WTC11 (cell line): ENCODE results near the gene RAPGEF5. TPM values are rescaled to one million over a fixed set of nuclear protein-coding genes. Genes with fewer than 3 reads are reported as not detected.

Experiments
- ATAC-seq: fragments of 200-7000 bp; cut with Tn5 transposase; 2 replicates; pipeline ENCODE4 v1.10.0; 2021; ENCODE audit warnings: mild to moderate bottlenecking, moderate library complexity
- CTCF ChIA-PET: fragments of 300-600 bp; sonication (Branson Sonifier 250); formaldehyde crosslinking; loops from one replicate; lab custom pipeline; 2021; ENCODE audit warnings: antibody characterized with exemption; lab: Charles Lee
- POLR2A ChIA-PET: fragments of 350-600 bp; sonication (Branson Sonifier 250); formaldehyde crosslinking; loops from one replicate; lab custom pipeline; 2021; ENCODE audit warnings: antibody characterized with exemption; lab: Charles Lee
- DNase-seq: peaks from one replicate; pipeline ENCODE4 v3.0.0; 2021; ENCODE audit warnings: low spot score
- H3K27ac Mint-ChIP-seq: 2 replicates; pipeline ENCODE4 v1.8.0; 2021; ENCODE audit warnings: mixed read lengths
- H3K27me3 Mint-ChIP-seq: 2 replicates; pipeline ENCODE4 v1.8.0; 2021; ENCODE audit warnings: low read depth, mild to moderate bottlenecking, moderate library complexity, mixed read lengths
- H3K36me3 Mint-ChIP-seq: 2 replicates; pipeline ENCODE4 v1.8.0; 2021; ENCODE audit warnings: mixed read lengths
- H3K4me1 Mint-ChIP-seq: 2 replicates; pipeline ENCODE4 v1.8.0; 2022; ENCODE audit warnings: mixed read lengths
- H3K4me3 Mint-ChIP-seq: 2 replicates; pipeline ENCODE4 v1.8.0; 2021; ENCODE audit warnings: mild to moderate bottlenecking, moderate library complexity, mixed read lengths
- H3K9me3 Mint-ChIP-seq: 2 replicates; pipeline ENCODE4 v1.8.0; 2021; ENCODE audit warnings: mixed read lengths
- ATF1 ChIP-seq: sonication (generic); formaldehyde crosslinking; IDR thresholded peaks from 2 replicates; pipeline ENCODE4 v1.8.1; 2023; ENCODE audit warnings: mild to moderate bottlenecking, moderate library complexity, missing genetic modification reagents
- CREB1 ChIP-seq: sonication (generic); formaldehyde crosslinking; IDR thresholded peaks from 2 replicates; pipeline ENCODE4 v1.8.0; 2023; ENCODE audit warnings: mild to moderate bottlenecking, missing genetic modification reagents
- CREM ChIP-seq: sonication (generic); formaldehyde crosslinking; IDR thresholded peaks from 2 replicates; pipeline ENCODE4 v1.8.1; 2022; ENCODE audit warnings: mild to moderate bottlenecking, missing genetic modification reagents, moderate library complexity
- EMX1 ChIP-seq: fragments of 250-450 bp; sonication (Bioruptor Pico); IDR thresholded peaks from 2 replicates; pipeline ENCODE4 v1.8.0; 2021; ENCODE audit warnings: mild to moderate bottlenecking
- FOXP1 ChIP-seq: sonication (generic); formaldehyde crosslinking; IDR thresholded peaks from 2 replicates; pipeline ENCODE4 v1.8.0; 2022; ENCODE audit warnings: missing genetic modification reagents, mild to moderate bottlenecking, moderate library complexity, borderline replicate concordance
- GABPB1 ChIP-seq: sonication (generic); formaldehyde crosslinking; IDR thresholded peaks from 2 replicates; pipeline ENCODE4 v1.8.1; 2023; ENCODE audit warnings: mild to moderate bottlenecking, missing genetic modification reagents
- KAT7 ChIP-seq: sonication (generic); formaldehyde crosslinking; IDR thresholded peaks from 2 replicates; pipeline ENCODE4 v1.8.1; 2023; ENCODE audit warnings: missing genetic modification reagents, mild to moderate bottlenecking, borderline replicate concordance
- MYBL2 ChIP-seq: sonication (generic); formaldehyde crosslinking; IDR thresholded peaks from 2 replicates; pipeline ENCODE4 v1.8.1; 2023; ENCODE audit warnings: mild to moderate bottlenecking, moderate library complexity, missing genetic modification reagents
- NFATC4 ChIP-seq: fragments of 250-450 bp; sonication (Bioruptor Pico); IDR thresholded peaks from 2 replicates; pipeline ENCODE4 v1.9.0; 2021; ENCODE audit warnings: mild to moderate bottlenecking
- NFE2L1 ChIP-seq: sonication (generic); formaldehyde crosslinking; IDR thresholded peaks from 2 replicates; pipeline ENCODE4 v1.8.1; 2023; ENCODE audit warnings: missing genetic modification reagents
- NR1H2 ChIP-seq: sonication (generic); formaldehyde crosslinking; IDR thresholded peaks from 2 replicates; pipeline ENCODE4 v1.9.0; 2021; ENCODE audit warnings: mild to moderate bottlenecking, moderate library complexity, missing genetic modification reagents
- NR2C2 ChIP-seq: sonication (generic); formaldehyde crosslinking; IDR thresholded peaks from 2 replicates; pipeline ENCODE4 v1.8.0; 2022; ENCODE audit warnings: mild to moderate bottlenecking, missing genetic modification reagents
- OVOL2 ChIP-seq: fragments of 250-450 bp; sonication (Bioruptor Pico); IDR thresholded peaks from 2 replicates; pipeline ENCODE4 v1.9.0; 2021; ENCODE audit warnings: mild to moderate bottlenecking, borderline replicate concordance
- SMAD3 ChIP-seq: sonication (generic); formaldehyde crosslinking; IDR thresholded peaks from 2 replicates; pipeline ENCODE4 v1.8.0; 2022; ENCODE audit warnings: missing genetic modification reagents, mild to moderate bottlenecking, borderline replicate concordance
- SMAD4 ChIP-seq: sonication (generic); formaldehyde crosslinking; IDR thresholded peaks from 2 replicates; pipeline ENCODE4 v1.8.0; 2022; ENCODE audit warnings: mild to moderate bottlenecking, missing genetic modification reagents
- SP1 ChIP-seq: sonication (generic); formaldehyde crosslinking; conservative IDR thresholded peaks from 2 replicates; pipeline ENCODE4 v1.8.1; 2022; ENCODE audit warnings: missing genetic modification reagents
- ZNF219 ChIP-seq: sonication (generic); formaldehyde crosslinking; IDR thresholded peaks from 2 replicates; pipeline ENCODE4 v1.8.0; 2023; ENCODE audit warnings: missing genetic modification reagents, mild to moderate bottlenecking, borderline replicate concordance
- total RNA-seq: library from RNA; stranded (reverse); gene quantifications from 3 replicates; pipeline ENCODE4 v1.2.3, GENCODE V29; 2021
- TF ChIP-seq, protein P1 (sequence below): sonication (generic); formaldehyde crosslinking; IDR thresholded peaks from 2 replicates; pipeline ENCODE4 v1.8.1; 2023; ENCODE audit warnings: mild to moderate bottlenecking, missing genetic modification reagents, borderline replicate concordance
- TF ChIP-seq, protein P2 (sequence below): sonication (generic); formaldehyde crosslinking; IDR thresholded peaks from 2 replicates; pipeline ENCODE4 v1.8.1; 2023; ENCODE audit warnings: mild to moderate bottlenecking, missing genetic modification reagents, moderate library complexity
- TF ChIP-seq, protein P3 (sequence below): fragments of 250-450 bp; sonication (Bioruptor Pico); IDR thresholded peaks from 2 replicates; pipeline ENCODE4 v1.9.0; 2021; ENCODE audit warnings: mild to moderate bottlenecking
- TF ChIP-seq, protein P4 (sequence below): fragments of 250-450 bp; sonication (Bioruptor Pico); IDR thresholded peaks from 2 replicates; pipeline ENCODE4 v2.1.2; 2022; ENCODE audit warnings: mild to moderate bottlenecking, moderate library complexity
- TF ChIP-seq, protein P5 (sequence below): sonication (generic); formaldehyde crosslinking; IDR thresholded peaks from 2 replicates; pipeline ENCODE4 v1.8.1; 2022; ENCODE audit warnings: mild to moderate bottlenecking, moderate library complexity, missing genetic modification reagents
- TF ChIP-seq, protein P6 (sequence below): sonication (generic); formaldehyde crosslinking; IDR thresholded peaks from 2 replicates; pipeline ENCODE4 v1.8.0; 2023; ENCODE audit warnings: mild to moderate bottlenecking, missing genetic modification reagents

Gene RAPGEF5
- total RNA-seq, 1 experiment from 2014 or later, result 12.3 TPM

DNA sequence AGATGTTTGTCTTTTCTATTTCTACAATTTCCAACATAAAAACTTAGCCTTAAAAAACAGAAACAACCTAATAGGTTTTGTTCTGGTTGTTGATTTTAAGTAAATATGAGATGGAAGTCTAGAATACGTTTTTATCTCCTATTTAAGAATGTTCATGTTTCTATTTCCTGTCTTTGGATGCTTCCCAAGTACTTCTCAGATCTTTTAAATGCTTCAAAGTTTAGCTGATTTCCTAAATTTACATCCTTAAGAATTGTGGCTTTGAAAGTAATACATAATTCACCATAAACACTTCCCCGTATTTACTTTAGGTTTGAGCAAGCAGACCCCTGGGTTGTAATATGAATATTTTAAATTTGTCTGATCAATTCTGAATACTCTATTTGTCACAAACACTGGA lies 70.5 kb downstream of the RAPGEF5 start (continued):
- TF ChIP-seq, protein P1, sequence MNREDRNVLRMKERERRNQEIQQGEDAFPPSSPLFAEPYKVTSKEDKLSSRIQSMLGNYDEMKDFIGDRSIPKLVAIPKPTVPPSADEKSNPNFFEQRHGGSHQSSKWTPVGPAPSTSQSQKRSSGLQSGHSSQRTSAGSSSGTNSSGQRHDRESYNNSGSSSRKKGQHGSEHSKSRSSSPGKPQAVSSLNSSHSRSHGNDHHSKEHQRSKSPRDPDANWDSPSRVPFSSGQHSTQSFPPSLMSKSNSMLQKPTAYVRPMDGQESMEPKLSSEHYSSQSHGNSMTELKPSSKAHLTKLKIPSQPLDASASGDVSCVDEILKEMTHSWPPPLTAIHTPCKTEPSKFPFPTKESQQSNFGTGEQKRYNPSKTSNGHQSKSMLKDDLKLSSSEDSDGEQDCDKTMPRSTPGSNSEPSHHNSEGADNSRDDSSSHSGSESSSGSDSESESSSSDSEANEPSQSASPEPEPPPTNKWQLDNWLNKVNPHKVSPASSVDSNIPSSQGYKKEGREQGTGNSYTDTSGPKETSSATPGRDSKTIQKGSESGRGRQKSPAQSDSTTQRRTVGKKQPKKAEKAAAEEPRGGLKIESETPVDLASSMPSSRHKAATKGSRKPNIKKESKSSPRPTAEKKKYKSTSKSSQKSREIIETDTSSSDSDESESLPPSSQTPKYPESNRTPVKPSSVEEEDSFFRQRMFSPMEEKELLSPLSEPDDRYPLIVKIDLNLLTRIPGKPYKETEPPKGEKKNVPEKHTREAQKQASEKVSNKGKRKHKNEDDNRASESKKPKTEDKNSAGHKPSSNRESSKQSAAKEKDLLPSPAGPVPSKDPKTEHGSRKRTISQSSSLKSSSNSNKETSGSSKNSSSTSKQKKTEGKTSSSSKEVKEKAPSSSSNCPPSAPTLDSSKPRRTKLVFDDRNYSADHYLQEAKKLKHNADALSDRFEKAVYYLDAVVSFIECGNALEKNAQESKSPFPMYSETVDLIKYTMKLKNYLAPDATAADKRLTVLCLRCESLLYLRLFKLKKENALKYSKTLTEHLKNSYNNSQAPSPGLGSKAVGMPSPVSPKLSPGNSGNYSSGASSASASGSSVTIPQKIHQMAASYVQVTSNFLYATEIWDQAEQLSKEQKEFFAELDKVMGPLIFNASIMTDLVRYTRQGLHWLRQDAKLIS, result no peak
- TF ChIP-seq CREM (CRISPR knock-in tag), result no peak
- no peak for TF ChIP-seq NR1H2 (CRISPR knock-in tag)
- TF ChIP-seq, all 79 proteins: peak for 0

DNA sequence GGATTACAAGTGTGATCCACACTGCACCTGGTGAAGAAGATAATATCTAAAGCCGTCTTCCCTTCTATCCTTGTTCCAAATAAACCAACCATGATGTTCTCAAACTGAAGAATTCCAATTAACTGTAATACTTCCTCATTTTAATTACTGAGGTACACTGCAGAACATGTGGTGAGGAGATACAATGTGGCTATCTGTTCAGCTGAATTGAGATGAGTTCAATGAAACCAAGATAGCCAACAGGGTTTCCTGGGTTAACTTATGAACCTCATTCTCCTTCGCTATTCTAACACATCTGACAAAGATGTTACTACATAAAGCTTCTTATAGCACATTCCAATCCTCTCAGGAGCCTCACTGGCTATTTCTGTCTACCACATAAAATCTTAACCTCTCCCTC lies 75.5 kb downstream of the RAPGEF5 start:
- CTCF ChIA-PET, result no interaction called here
- H3K4me1 Mint-ChIP-seq, result 0 out of 2 replicates have a peak, but pooled peaks cover under 1% of the 10 kb centered on the region

DNA sequence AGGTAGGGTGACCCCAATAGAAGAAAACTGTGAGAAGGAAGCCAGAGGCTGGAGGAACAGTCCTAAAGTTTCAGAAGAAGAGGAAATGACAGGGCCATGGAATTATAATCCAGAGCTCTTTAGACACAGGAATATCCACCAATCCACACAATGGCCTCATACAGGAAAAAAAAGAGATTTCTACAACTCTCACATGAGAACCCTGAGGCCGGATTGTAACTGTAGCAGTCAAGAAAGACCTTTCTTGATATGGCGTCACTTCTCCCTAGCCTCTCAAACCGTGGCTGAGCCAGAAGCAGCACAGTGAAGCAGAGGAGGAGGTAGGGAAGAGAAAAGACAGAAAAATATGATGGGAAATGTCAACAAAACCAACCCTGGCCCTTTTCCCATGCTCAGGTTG lies 76.9 kb downstream of the RAPGEF5 start:
- H3K27me3 Mint-ChIP-seq, result no peaks in the 10 kb centered on the region
- no peaks in the 10 kb centered on the region; the same call in 1 of the 2 replicates for H3K36me3 Mint-ChIP-seq
- ATAC-seq (no peak), DNase-seq (no peak)
- TF ChIP-seq KAT7 (CRISPR knock-in tag) (no peak), SMAD4 (CRISPR knock-in tag) (no peak), NR2C2 (CRISPR knock-in tag) (no peak), ZNF219 (CRISPR knock-in tag) (no peak), EMX1 (CRISPR knock-in tag) (no peak), NFATC4 (CRISPR knock-in tag) (no peak), GABPB1 (CRISPR knock-in tag) (no peak), SP1 (CRISPR knock-in tag) (no peak), SMAD3 (CRISPR knock-in tag) (no peak), NR1H2 (CRISPR knock-in tag) (no peak), OVOL2 (CRISPR knock-in tag) (no peak), FOXP1 (CRISPR knock-in tag) (no peak), ATF1 (CRISPR knock-in tag) (no peak), CREB1 (no peak), NFE2L1 (CRISPR knock-in tag) (no peak)
- TF ChIP-seq, protein P2, sequence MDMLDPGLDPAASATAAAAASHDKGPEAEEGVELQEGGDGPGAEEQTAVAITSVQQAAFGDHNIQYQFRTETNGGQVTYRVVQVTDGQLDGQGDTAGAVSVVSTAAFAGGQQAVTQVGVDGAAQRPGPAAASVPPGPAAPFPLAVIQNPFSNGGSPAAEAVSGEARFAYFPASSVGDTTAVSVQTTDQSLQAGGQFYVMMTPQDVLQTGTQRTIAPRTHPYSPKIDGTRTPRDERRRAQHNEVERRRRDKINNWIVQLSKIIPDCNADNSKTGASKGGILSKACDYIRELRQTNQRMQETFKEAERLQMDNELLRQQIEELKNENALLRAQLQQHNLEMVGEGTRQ, result no peak
- TF ChIP-seq, protein P3, sequence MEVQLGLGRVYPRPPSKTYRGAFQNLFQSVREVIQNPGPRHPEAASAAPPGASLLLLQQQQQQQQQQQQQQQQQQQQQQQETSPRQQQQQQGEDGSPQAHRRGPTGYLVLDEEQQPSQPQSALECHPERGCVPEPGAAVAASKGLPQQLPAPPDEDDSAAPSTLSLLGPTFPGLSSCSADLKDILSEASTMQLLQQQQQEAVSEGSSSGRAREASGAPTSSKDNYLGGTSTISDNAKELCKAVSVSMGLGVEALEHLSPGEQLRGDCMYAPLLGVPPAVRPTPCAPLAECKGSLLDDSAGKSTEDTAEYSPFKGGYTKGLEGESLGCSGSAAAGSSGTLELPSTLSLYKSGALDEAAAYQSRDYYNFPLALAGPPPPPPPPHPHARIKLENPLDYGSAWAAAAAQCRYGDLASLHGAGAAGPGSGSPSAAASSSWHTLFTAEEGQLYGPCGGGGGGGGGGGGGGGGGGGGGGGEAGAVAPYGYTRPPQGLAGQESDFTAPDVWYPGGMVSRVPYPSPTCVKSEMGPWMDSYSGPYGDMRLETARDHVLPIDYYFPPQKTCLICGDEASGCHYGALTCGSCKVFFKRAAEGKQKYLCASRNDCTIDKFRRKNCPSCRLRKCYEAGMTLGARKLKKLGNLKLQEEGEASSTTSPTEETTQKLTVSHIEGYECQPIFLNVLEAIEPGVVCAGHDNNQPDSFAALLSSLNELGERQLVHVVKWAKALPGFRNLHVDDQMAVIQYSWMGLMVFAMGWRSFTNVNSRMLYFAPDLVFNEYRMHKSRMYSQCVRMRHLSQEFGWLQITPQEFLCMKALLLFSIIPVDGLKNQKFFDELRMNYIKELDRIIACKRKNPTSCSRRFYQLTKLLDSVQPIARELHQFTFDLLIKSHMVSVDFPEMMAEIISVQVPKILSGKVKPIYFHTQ, result no peak
- TF ChIP-seq, protein P4, sequence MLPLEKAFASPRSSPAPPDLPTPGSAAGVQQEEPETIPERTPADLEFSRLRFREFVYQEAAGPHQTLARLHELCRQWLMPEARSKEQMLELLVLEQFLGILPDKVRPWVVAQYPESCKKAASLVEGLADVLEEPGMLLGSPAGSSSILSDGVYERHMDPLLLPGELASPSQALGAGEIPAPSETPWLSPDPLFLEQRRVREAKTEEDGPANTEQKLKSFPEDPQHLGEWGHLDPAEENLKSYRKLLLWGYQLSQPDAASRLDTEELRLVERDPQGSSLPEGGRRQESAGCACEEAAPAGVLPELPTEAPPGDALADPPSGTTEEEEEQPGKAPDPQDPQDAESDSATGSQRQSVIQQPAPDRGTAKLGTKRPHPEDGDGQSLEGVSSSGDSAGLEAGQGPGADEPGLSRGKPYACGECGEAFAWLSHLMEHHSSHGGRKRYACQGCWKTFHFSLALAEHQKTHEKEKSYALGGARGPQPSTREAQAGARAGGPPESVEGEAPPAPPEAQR (CRISPR knock-in tag), result no peak
- TF ChIP-seq, protein P5, sequence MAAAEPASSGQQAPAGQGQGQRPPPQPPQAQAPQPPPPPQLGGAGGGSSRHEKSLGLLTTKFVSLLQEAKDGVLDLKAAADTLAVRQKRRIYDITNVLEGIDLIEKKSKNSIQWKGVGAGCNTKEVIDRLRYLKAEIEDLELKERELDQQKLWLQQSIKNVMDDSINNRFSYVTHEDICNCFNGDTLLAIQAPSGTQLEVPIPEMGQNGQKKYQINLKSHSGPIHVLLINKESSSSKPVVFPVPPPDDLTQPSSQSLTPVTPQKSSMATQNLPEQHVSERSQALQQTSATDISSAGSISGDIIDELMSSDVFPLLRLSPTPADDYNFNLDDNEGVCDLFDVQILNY (CRISPR knock-in tag), result no peak
- TF ChIP-seq, protein P6, sequence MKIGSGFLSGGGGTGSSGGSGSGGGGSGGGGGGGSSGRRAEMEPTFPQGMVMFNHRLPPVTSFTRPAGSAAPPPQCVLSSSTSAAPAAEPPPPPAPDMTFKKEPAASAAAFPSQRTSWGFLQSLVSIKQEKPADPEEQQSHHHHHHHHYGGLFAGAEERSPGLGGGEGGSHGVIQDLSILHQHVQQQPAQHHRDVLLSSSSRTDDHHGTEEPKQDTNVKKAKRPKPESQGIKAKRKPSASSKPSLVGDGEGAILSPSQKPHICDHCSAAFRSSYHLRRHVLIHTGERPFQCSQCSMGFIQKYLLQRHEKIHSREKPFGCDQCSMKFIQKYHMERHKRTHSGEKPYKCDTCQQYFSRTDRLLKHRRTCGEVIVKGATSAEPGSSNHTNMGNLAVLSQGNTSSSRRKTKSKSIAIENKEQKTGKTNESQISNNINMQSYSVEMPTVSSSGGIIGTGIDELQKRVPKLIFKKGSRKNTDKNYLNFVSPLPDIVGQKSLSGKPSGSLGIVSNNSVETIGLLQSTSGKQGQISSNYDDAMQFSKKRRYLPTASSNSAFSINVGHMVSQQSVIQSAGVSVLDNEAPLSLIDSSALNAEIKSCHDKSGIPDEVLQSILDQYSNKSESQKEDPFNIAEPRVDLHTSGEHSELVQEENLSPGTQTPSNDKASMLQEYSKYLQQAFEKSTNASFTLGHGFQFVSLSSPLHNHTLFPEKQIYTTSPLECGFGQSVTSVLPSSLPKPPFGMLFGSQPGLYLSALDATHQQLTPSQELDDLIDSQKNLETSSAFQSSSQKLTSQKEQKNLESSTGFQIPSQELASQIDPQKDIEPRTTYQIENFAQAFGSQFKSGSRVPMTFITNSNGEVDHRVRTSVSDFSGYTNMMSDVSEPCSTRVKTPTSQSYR (CRISPR knock-in tag), result no peak
- ChIA-PET CTCF (interaction anchor here (1.1 kb wide), 1 partner anchor 170 kb away, joined by 3 read pairs; no protein-coding TSS in a partner anchor), POLR2A (no interaction called here)
- H3K27ac Mint-ChIP-seq, result no peak overlapping the region
- H3K4me3 Mint-ChIP-seq, result no peak overlapping the region
- H3K4me1 Mint-ChIP-seq, result no peaks in the 10 kb centered on the region
- H3K9me3 Mint-ChIP-seq, result peaks cover 2% of the 10 kb centered on the region; the same call in 1 of the 2 replicates

More for the DNA sequence above, 75.5 kb downstream of the RAPGEF5 start:
- POLR2A ChIA-PET, result no interaction called here
- H3K4me3 Mint-ChIP-seq, result no peak overlapping the region
- H3K27me3 Mint-ChIP-seq, result no peaks in the 10 kb centered on the region
- H3K27ac Mint-ChIP-seq, result no peak overlapping the region
- no peaks in the 10 kb centered on the region for H3K36me3 Mint-ChIP-seq
- ATAC-seq (no peak), DNase-seq (no peak)
- no peaks in the 10 kb centered on the region for H3K9me3 Mint-ChIP-seq
- TF ChIP-seq GABPB1 (CRISPR knock-in tag), result no peak
- TF ChIP-seq MYBL2, result no peak
